IPS DF 6.9 (cell line): ENCODE data around the gene SRXN1.
"Not testable (repeated sequence)": the region's sequence is repeated elsewhere in the genome, so short reads cannot be mapped to it uniquely, and the experiment has no call there.

Experiments used
- DNase-seq: peaks from one replicate; pipeline ENCODE4 v3.0.0-alpha.2; 2013; ENCODE audit warnings: low read depth, low spot score
- H3K27ac ChIP-seq: one replicate; pipeline ENCODE4 v1.5.1; 2013; ENCODE audit warnings: low read length, control low read depth
- H3K27me3 ChIP-seq: 2 replicates; pipeline ENCODE4 v1.6.1; 2013; ENCODE audit warnings: mild to moderate bottlenecking, low read length; ENCODE audit not compliant: control insufficient read depth, insufficient read depth
- H3K36me3 ChIP-seq: 2 replicates; pipeline ENCODE4 v1.6.1; 2013; ENCODE audit warnings: low read length; ENCODE audit not compliant: control insufficient read depth, insufficient read depth
- H3K4me1 ChIP-seq: 2 replicates; pipeline ENCODE4 v1.6.1; 2013; ENCODE audit warnings: low read length; ENCODE audit not compliant: control insufficient read depth, insufficient read depth
- H3K4me3 ChIP-seq: 2 replicates; pipeline ENCODE4 v1.5.1; 2013; ENCODE audit warnings: mild to moderate bottlenecking, low read length
- H3K9me3 ChIP-seq: 2 replicates; pipeline ENCODE4 v1.6.1; 2013; ENCODE audit warnings: low read length, inconsistent platforms; ENCODE audit not compliant: control insufficient read depth, insufficient read depth
- WGBS: extraction: QIAGEN DNeasy Blood & Tissue Kit; methylation state at CpG from one replicate; pipeline ENCODE4 v1.1.7; 2013; ENCODE audit warnings: mixed read lengths, missing lambda C conversion rate; ENCODE audit not compliant: insufficient read length, insufficient coverage; 5-methylcytosine and 5-hydroxymethylcytosine counted together

SRXN1 gene

DNA sequence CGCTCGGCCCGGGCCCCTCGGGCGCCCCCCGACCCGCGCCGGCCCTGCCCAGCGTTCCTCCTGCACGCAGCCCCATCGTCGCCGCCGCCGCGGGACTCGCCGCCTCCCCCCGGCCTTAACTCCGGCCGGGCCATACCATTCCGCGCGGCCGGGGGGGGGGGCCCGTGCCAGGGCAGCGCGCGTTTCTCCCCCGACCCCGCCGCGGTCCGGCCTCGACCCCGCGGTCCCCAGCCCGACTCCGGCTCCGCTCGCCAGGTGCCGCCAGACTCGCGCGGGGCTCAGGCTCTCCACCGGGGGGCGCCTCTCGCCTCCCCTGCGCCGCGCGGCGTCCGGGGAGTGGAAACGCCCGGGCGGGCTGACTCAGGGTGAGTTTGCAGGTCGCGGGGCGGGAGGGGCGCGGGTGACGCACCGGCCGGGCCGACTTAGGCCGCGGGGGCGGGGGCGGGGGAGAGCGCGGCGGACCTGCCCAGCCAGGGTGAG is at the start of gene SRXN1:
Gene SRXN1, minus strand, starts transcription at position 91 of the 480 bp plus-strand sequence. Its CDS starts 15 bp downstream, at position 76.
- no CpG with 5 or more reads among the region's 74 CpGs for WGBS
- Histone ChIP-seq H3K4me3 (peak within 1 kb of the TSS; percentile 64), H3K27ac (no peak within 1 kb of the TSS), H3K4me1 (peaks cover 5% of the 10 kb centered on the region), H3K36me3 (peaks cover 13% of the 10 kb centered on the region), H3K9me3 (no peaks in the 10 kb centered on the region), H3K27me3 (no peaks in the 10 kb centered on the region)
- no peak for DNase-seq

DNA sequence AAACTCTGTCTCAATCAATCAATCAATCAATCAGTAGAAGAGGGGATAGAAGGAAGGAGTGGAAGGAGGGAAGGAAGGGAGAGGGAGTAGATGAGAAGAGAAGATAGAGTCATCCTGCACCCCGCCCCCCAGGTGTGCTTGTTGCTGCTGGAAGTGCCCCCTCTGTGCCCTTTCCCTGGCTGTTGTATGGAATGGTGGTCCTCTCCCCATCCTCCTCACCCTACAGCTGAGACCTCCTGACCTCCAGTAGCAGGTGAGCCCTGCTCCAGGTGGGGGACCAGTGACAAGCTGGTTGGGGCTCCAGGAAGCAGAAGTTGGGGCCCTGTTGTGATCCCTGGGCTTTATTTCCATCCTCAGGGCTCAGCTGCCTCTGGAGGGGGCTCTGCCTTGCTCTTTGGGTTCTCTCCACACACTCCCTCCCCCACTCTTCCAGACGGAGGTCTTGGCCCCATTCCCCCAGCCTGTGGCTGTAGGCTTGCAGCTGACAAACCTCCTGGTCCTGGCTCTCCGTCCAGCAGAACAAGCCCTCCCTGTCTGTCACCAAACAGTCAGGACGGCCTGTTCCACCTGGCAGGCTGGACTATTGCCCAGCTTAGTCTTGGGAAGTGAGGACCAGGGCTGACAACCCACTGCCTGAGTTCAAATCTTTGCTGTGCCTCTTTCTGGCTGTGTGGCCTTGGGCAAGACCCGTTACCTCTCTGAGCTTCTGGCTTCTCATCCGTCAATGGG is 48.6 kb upstream of the SRXN1 start:
- DNase-seq: no peak
- H3K4me1 ChIP-seq: peaks cover 12% of the 10 kb centered on the region
- WGBS: no CpG with 5 or more reads among the region's 6 CpGs
- H3K36me3 ChIP-seq: no peaks in the 10 kb centered on the region
- H3K27ac ChIP-seq: no peak overlapping the region
- no peak overlapping the region for H3K4me3 ChIP-seq
- H3K9me3 ChIP-seq: no peaks in the 10 kb centered on the region
- no peaks in the 10 kb centered on the region for H3K27me3 ChIP-seq

DNA sequence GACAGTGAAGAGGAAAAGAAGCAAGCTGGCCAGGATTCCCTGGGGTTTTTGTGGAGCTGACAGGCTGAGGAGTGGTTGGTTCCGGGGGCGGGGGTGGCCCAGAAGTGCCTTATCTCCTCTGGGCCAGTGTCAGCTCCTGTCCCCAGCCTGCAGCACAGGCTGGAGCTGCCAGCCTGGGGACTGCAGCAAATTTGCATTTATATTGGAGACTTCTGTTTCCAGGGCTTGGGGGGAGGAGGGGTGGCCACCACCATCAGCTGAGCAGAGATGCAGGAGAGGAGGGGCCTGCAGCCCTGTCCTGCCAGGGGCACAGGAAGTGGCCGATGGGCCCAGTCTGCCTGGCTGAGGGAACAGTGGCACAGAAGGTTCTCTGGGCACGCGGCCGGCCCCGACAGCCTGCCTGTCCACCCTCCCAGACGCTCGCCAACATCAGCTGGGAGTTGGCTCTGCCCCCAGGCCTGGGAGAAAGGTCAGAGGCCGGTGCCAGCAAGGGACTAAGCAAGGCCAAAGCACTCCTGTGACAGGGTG is 46.9 kb upstream of the SRXN1 start:
- Histone ChIP-seq H3K9me3 (no peaks in the 10 kb centered on the region), H3K4me1 (peaks cover 10% of the 10 kb centered on the region), H3K27me3 (no peaks in the 10 kb centered on the region)

DNA sequence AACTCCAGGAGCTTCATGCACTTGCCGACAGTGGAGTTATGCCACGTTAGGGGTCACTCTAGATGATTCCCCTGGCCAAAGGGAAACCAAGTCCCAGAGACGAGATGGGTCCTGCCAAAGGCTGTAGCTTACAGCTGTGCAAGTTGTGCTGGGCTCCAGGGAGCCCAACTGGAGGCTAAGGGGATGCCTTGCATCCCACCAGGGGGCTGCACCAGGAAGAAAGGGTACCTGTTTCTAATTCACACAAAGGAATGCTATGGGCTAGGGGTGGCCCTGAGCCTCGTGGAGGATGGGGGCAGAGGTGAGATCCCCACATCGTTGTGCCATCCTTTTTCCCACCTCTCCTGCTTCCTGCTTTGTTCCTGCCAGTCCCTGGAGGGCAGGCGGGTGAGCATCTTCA is 46.3 kb upstream of the SRXN1 start:
- no CpG with 5 or more reads among the region's 6 CpGs for WGBS
- H3K27me3 ChIP-seq: no peaks in the 10 kb centered on the region
- H3K9me3 ChIP-seq: no peaks in the 10 kb centered on the region
- no peak overlapping the region for H3K27ac ChIP-seq
- no peaks in the 10 kb centered on the region for H3K36me3 ChIP-seq
- no peak overlapping the region for H3K4me3 ChIP-seq
- DNase-seq: no peak
- H3K4me1 ChIP-seq: peaks cover 10% of the 10 kb centered on the region

More for the DNA sequence above, 46.9 kb upstream of the SRXN1 start:
- no peak overlapping the region for H3K27ac ChIP-seq
- H3K36me3 ChIP-seq: no peaks in the 10 kb centered on the region
- H3K4me3 ChIP-seq: no peak overlapping the region
- no CpG with 5 or more reads among the region's 10 CpGs for WGBS
- no peak for DNase-seq

DNA sequence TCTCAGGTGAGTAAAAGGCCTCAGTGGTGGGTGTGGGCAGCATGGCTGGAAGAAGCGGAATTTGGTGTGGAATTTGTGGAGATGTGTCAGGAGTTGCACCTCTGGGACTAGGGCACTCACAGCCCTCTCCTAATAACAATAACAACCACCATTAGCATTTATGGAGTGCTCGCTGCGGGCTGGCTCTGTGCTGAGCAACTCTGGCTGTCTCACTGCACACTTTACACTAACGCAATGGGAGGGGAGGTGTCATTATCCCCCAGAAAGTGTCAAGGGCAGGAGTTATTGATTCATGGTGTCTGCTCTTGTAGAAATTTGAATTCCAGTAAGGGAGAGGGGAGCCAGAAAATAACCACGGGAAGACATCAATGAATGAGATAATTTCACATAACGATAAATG is 45.3 kb upstream of the SRXN1 start:
- Histone ChIP-seq H3K9me3 (no peaks in the 10 kb centered on the region), H3K4me3 (no peak overlapping the region), H3K4me1 (peaks cover 10% of the 10 kb centered on the region), H3K36me3 (no peaks in the 10 kb centered on the region), H3K27ac (no peak overlapping the region), H3K27me3 (no peaks in the 10 kb centered on the region)
- WGBS: no CpG with 5 or more reads among the region's 6 CpGs
- DNase-seq: no peak

DNA sequence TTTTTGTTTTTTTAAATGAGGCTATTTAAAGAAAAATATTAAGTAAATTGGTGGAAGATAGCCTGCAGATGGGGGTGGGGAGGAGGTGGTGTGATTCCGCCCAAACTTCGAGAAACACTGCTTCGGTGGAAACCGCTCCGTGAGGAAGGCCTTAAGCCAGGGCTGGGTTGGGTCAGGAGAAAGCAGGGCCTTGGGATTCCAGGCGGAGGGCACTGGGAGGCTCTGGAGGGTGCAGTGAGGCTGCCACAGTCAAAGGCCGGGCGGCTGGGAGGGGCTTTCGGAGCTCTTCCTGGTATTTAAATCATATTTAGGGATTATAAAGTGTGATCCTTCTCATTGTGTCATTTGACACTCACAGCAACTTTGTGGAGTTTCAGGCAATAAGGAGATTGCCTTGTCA is 44.8 kb upstream of the SRXN1 start:
- H3K36me3 ChIP-seq: no peaks in the 10 kb centered on the region
- H3K4me1 ChIP-seq: peaks cover 10% of the 10 kb centered on the region
- no peak for DNase-seq
- no peaks in the 10 kb centered on the region for H3K27me3 ChIP-seq
- H3K27ac ChIP-seq: no peak overlapping the region
- WGBS: no CpG with 5 or more reads among the region's 9 CpGs
- H3K9me3 ChIP-seq: no peaks in the 10 kb centered on the region
- no peak overlapping the region for H3K4me3 ChIP-seq

DNA sequence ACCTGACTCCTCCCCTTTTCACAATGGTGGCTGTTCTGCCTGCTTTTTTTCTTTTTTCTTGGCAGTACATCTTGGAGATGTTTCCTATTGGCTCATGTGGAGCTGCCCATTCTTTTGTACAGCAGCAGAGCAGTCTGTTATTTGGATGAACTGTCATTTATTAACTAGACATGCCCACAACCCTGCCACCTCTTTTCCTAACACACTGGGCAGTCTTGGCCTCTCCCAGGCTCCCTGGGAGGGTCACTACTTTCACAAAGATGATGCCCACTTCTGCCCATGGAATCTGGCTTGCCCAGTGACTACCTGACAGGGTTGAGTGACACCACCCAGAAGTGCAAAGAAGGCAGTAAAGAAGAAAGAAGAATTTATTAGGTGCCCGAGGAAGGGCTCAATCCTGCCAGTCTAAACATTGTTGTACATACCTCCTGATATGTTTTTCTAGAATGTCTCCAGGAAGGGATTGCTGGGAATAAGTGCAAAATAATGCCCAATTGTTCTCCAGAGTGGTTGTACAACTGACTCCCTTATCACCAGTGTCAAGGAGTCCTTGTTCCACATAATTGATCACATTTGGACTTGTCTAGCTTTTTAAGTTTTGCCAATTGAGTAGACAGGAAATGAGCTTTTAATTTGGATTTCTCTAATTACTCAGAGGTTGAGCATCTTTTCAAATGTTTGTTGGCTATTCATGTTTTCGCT is 42.3 kb upstream of the SRXN1 start:
- no CpG with 5 or more reads among the region's 2 CpGs for WGBS
- no peak for DNase-seq

DNA sequence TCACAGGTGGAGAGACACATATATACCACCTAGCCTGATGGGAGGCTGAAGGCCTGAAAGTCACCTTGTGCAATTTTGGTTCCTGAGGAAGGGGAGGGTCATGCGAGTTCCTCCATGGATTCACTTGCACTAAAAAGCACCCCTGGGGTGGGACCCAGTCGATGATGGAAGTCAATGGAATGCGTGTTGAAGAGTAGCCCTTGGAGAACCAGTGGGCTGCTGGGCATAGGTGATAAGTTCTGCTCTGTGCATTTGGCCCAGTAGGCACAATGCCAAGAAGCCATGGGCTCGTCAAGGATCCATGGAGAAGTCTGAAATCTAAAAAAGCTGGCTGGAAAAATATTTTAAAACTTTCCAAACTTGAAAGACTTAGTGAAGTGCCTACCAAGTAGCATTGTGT is 41.5 kb upstream of the SRXN1 start:
- Histone ChIP-seq H3K4me1 (peaks cover 3% of the 10 kb centered on the region), H3K9me3 (no peaks in the 10 kb centered on the region), H3K27ac (no peak overlapping the region), H3K4me3 (no peak overlapping the region), H3K27me3 (no peaks in the 10 kb centered on the region), H3K36me3 (no peaks in the 10 kb centered on the region)
- no peak for DNase-seq
- no CpG with 5 or more reads among the region's 4 CpGs for WGBS

More for the DNA sequence above, 42.3 kb upstream of the SRXN1 start:
- H3K4me1 ChIP-seq: peaks cover 10% of the 10 kb centered on the region
- H3K27ac ChIP-seq: no peak overlapping the region
- H3K9me3 ChIP-seq: no peaks in the 10 kb centered on the region
- no peak overlapping the region for H3K4me3 ChIP-seq
- H3K36me3 ChIP-seq: no peaks in the 10 kb centered on the region
- no peaks in the 10 kb centered on the region for H3K27me3 ChIP-seq

DNA sequence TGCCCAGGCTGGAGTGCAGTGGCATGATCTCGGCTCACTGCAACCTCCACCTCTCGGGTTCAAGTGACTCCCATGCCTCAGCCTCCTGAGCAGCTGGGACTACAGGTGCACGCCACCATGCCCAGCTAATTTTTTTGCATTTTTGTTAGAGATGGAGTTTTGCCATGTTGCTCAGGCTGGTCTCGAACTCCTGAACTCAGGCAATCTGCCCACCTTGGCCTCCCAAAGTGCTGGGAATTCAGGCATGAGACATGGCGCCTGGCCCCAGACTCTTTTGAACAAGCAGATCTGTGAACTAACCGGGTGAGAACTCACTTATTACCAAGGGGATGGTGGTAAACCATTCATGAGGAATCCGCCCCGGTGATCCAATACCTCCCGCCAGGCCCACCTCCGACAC is 40.8 kb upstream of the SRXN1 start:
- no CpG with 5 or more reads among the region's 10 CpGs for WGBS
- not testable (repeated sequence) for H3K27ac ChIP-seq, H3K27me3 ChIP-seq, H3K4me3 ChIP-seq, H3K36me3 ChIP-seq, H3K4me1 ChIP-seq, DNase-seq, H3K9me3 ChIP-seq

DNA sequence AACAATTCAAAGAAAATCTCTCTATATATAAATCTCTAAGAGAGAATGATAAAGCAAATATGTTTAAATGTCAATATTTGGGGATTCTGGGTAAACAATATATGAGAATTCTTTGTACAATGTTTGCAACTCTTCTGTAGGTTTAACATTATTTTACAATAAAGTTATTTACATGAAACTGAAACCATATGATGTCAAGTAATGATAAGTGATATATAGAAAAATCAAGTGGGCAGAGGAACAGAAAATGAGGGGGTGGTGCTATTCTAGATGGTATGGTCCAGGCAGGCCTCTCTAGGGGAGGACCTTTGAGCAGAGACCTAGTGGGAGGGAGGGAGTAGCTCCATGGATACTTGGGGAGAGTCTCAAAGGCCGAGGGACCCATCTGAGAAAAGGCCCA is 39.0 kb upstream of the SRXN1 start:
- Histone ChIP-seq H3K9me3 (no peaks in the 10 kb centered on the region), H3K36me3 (no peaks in the 10 kb centered on the region), H3K4me1 (0 out of 2 replicates have a peak, but pooled peaks cover 1% of the 10 kb centered on the region), H3K27ac (no peak overlapping the region), H3K4me3 (no peak overlapping the region), H3K27me3 (no peaks in the 10 kb centered on the region)
- no peak for DNase-seq
- no CpG with 5 or more reads among the region's 1 CpG for WGBS
